A549 treated with AZD9567 at 1 μM for 4 hours (cell line): Measurements from ENCODE around the gene GRM4. TPM values are rescaled to one million over a fixed set of nuclear protein-coding genes. Genes with fewer than 3 reads are reported as not detected.

Experiments
- total RNA-seq: library from RNA; stranded (reverse); fragments of 200-300 nt; extraction: Qiagen RNA extraction; gene quantifications from 5 replicates; pipeline ENCODE4 v1.2.3, GENCODE V29; 2022; ENCODE audit not compliant: insufficient read depth

The GRM4 gene
- total RNA-seq = 0.08 to 0.15 TPM (median 0.12 TPM) in 4 of 5 replicates, not detected in the other

DNA sequence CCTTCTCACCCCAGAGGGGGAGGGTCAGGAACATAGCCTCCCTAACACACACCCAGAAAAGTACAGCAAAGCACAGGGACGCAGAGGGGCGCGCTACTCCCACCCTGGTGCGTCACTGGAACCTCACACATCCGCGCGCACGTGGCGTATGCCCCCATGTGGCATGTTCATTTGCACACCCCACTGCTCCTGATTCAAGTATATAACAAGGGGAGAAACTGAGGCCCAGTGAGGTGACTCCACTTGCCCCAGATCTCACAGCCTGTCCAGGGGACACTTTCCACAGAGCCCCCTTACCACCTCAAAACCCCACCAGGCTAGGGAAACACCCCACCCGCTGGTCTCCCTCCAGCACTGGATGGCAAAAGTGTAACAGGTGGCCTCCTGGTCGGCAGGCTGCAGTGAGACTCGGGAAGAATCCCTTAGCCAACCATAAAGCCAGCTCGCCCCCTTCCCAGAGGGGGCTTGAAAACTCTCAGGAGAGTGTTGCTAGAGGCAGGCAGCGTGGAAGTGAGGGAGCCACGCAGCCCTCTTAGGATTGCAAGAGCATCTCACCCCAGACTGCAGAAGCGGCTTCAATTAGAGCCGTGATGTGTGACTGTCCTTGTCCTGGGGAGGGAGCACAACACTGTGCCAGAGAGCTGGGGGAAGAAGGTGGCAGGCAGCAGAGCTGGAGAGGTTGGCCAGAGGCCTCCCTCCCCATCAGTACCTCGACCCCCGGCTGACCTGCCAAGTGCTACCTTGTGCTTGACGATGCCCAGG is at the start of gene GRM4:
Gene GRM4 (minus strand): TSS at position 67 of the 762 bp plus-strand sequence. CDS start 12,591 bp downstream, outside the sequence.

Other genes starting within 250 kb of the GRM4 start
- gene HMGA1, start 90.8 kb upstream of the GRM4 start, total RNA-seq = 458 to 622 TPM (median 513 TPM) in 5 replicates
- 16.2 to 27.3 TPM (median 25.0 TPM) in 5 replicates for gene SMIM29, start 102.9 kb upstream of the GRM4 start, total RNA-seq
- gene NUDT3, start 246.6 kb upstream of the GRM4 start, total RNA-seq = 5.1 to 8.1 TPM (median 5.3 TPM) in 5 replicates